Nephron (organoid): ENCODE data around the gene KIAA0319L.

Experiments
- H3K27ac Mint-ChIP-seq, 3 experiments: 2 replicates each; pipeline ENCODE4 v1.8.0; 2020; ENCODE audit warnings: mixed read lengths in 3 of 3, mild to moderate bottlenecking in 2 of 3, moderate library complexity in 1 of 3
- H3K27me3 Mint-ChIP-seq: 2 replicates; pipeline ENCODE4 v1.8.0; 2021; ENCODE audit warnings: low read depth, mild to moderate bottlenecking, moderate library complexity, mixed read lengths
- H3K36me3 Mint-ChIP-seq: 2 replicates; pipeline ENCODE4 v1.8.0; 2020; ENCODE audit warnings: low read depth, mixed read lengths
- H3K4me1 Mint-ChIP-seq: 2 replicates; pipeline ENCODE4 v1.8.0; 2020; ENCODE audit warnings: mixed read lengths
- H3K4me3 Mint-ChIP-seq, 3 experiments: 2 replicates each; pipeline ENCODE4 v1.8.0; 2020; ENCODE audit warnings: mild to moderate bottlenecking in 3 of 3, mixed read lengths in 3 of 3, moderate library complexity in 2 of 3
- H3K9me3 Mint-ChIP-seq: 2 replicates; pipeline ENCODE4 v1.8.0; 2020; ENCODE audit warnings: mixed read lengths
- CTCF ChIP-seq, 3 experiments: fragments of 200-600 bp; sonication (generic); IDR thresholded peaks; one replicate each; pipeline ENCODE4 v1.5.0; 2021; ENCODE audit warnings: antibody characterized with exemption in 3 of 3; ENCODE audit not compliant: unreplicated experiment in 3 of 3

Gene KIAA0319L

GRCh38 chr1:35576061-35576765 lies 19.0 kb upstream of the KIAA0319L start:
- H3K36me3 Mint-ChIP-seq: no peaks in the 10 kb centered on the region
- H3K27me3 Mint-ChIP-seq: peaks cover 84% of the 10 kb centered on the region
- peak overlapping the region; percentile 49 to 63 (median 59) for H3K4me3 Mint-ChIP-seq
- H3K27ac Mint-ChIP-seq: no peak overlapping the region
- no peak for TF ChIP-seq CTCF (IDR thresholded peaks at IDR 0.05; ENCODE audit: unreplicated experiment in 3 of 3)
- peaks cover 23% of the 10 kb centered on the region for H3K4me1 Mint-ChIP-seq
- H3K9me3 Mint-ChIP-seq: no peaks in the 10 kb centered on the region

GRCh38 chr1:35575416-35575958 lies 18.3 kb upstream of the KIAA0319L start:
- H3K36me3 Mint-ChIP-seq: no peaks in the 10 kb centered on the region
- peak overlapping the region in 1 of 3 experiments; percentile 14 for H3K27ac Mint-ChIP-seq
- peaks cover 26% of the 10 kb centered on the region for H3K4me1 Mint-ChIP-seq
- H3K4me3 Mint-ChIP-seq: peak overlapping the region; percentile 18 to 58 (median 50)
- TF ChIP-seq CTCF (IDR thresholded peaks at IDR 0.05; ENCODE audit: unreplicated experiment in 3 of 3): no peak
- no peaks in the 10 kb centered on the region for H3K9me3 Mint-ChIP-seq
- peaks cover 91% of the 10 kb centered on the region for H3K27me3 Mint-ChIP-seq

DNA sequence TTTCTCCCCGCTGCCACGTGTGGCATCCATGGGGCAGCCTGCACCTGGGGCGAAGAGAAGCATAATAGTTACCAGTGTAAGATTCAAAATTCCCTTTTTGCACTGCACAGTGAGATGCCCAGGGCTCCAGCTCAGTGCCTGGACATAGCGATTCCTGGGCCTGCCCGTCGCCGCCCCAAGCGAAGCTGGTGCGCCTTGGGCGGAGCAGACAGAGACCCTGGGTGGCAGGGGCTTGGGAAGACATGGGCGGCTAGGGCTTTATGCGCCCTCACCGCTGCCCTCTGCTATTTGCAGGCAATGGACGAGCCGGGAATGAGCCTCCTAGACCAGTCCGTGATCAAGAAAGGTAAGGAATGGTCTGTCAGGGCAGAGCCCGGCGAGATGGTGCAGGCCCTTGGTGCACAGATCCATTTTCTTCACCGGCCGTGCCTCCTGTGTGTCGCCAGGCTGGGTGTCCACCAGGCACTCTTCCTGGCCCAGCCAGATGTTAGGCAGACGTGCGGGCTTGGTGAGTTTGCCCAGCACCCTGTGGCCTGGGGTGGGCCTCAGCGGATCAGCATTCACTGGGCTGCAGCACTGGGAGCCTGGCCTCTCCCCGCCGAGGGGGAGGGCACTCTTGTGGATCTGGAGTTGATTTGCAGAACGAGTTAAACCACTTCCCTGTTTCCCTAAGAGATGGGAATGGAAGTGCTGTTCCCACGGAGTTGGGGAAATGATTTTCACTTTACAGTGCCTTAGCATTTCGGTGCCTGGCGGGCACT lies 17.6 kb upstream of the KIAA0319L start:
- peak overlapping the region; percentile 19 to 58 (median 50) for H3K4me3 Mint-ChIP-seq
- peaks cover 93% of the 10 kb centered on the region for H3K27me3 Mint-ChIP-seq
- peaks cover 29% of the 10 kb centered on the region for H3K4me1 Mint-ChIP-seq
- no peaks in the 10 kb centered on the region for H3K9me3 Mint-ChIP-seq
- H3K36me3 Mint-ChIP-seq: no peaks in the 10 kb centered on the region
- no peak for TF ChIP-seq CTCF (IDR thresholded peaks at IDR 0.05; ENCODE audit: unreplicated experiment in 3 of 3)
- H3K27ac Mint-ChIP-seq: peak overlapping the region in 1 of 3 experiments; percentile 14

DNA sequence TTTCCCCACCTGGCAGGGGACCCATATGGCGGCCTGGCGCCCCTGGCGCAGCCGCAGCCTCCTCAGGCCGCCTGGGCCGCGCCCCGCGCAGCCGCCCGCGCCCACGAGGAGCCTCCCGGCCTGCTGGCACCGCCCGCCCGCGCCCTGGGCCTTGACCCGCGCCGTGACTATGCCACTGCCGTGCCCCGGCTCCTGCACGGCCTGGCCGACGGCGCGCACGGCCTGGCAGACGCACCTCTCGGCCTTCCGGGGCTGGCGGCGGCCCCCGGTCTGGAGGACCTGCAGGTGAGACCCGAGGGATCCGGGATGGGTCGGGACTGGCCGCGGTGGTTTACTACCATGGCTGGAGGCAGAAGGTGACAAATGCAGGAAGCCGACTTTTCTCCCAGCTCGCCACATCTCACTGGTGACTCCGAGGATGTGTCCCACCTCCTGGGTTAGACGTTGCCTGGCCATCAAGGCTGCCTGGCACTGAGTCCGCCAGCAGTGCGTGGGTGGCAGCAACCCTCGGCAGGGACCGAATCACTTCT lies 17.0 kb upstream of the KIAA0319L start:
- TF ChIP-seq CTCF (IDR thresholded peaks at IDR 0.05; ENCODE audit: unreplicated experiment in 3 of 3): no peak
- Mint-ChIP-seq H3K4me1 (peaks cover 29% of the 10 kb centered on the region), H3K27ac (no peak overlapping the region), H3K9me3 (no peaks in the 10 kb centered on the region), H3K4me3 (peak overlapping the region; percentile 19 to 39 (median 26)), H3K27me3 (peaks cover 93% of the 10 kb centered on the region), H3K36me3 (no peaks in the 10 kb centered on the region)

GRCh38 chr1:35573198-35574124 lies 16.3 kb upstream of the KIAA0319L start, which contains the start of gene TFAP2E:
Gene TFAP2E (plus strand): TSS chr1:35573314. CDS start chr1:35573578, 264 bp downstream.
- Mint-ChIP-seq H3K4me1 (peaks cover 28% of the 10 kb centered on the region), H3K27ac (no peak within 1 kb of the TSS), H3K27me3 (peaks cover 93% of the 10 kb centered on the region), H3K9me3 (no peaks in the 10 kb centered on the region), H3K36me3 (no peaks in the 10 kb centered on the region), H3K4me3 (peak within 1 kb of the TSS; percentile 57 to 66 (median 64))
- TF ChIP-seq CTCF (IDR thresholded peaks at IDR 0.05; ENCODE audit: unreplicated experiment in 3 of 3): no peak
